ENCODE results near the gene PHF21A.
A peak's percentile ranks its signal among the peaks of the same experiment; 100 is the strongest.
"Not testable (repeated sequence)": the region's sequence is repeated elsewhere in the genome, so short reads cannot be mapped to it uniquely, and the experiment has no call there.

The PHF21A gene

DNA sequence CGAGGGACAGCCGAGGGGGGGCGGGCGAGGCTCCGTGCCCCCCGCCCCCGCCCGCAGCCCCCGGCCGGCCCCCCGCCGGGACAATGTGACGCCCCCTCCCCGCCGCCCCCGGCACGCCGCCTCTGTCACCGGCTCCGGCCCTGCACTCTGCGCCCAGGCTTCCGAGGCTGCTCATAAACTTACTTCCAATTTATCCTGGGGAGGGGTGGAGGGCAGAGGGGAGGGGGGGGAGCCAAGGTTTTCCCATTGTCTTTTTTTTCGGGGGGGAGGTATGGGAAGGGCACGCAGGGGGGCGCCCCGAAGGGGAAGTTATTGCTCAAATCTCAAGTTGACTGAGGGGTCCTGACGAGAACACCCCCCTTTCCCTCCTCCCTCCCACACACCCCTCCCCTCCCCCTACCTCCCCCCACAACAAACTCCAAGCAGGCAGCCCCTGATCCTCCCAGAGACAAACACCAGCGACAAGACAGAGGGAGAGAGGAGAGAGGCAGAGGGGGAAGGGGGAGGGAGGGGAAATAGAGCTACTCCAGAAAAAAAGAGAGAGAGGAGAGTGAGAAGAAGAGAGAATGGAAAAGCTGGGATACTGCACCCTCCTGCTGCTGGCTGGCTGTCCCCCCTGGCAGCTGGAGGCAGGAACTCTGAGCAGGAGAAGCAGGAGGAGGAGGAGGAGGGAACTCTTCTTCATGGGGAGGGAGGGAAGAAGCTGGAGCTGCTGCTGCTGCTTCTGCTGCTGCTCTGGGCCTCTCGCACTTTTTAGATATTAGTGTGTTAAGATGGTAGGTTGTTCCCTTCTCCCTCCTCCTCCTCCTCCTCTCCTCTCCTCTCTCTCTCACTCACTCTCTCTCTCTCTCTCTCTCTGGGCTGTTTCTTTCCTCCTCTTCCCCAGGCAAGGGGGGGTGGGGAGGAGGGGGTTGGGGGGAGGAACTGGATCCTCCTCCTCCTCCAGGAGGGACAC, 631 bp downstream of the PHF21A start:
- peak; percentile 57 for DNase-seq (ENCODE audit: low spot score)

DNA sequence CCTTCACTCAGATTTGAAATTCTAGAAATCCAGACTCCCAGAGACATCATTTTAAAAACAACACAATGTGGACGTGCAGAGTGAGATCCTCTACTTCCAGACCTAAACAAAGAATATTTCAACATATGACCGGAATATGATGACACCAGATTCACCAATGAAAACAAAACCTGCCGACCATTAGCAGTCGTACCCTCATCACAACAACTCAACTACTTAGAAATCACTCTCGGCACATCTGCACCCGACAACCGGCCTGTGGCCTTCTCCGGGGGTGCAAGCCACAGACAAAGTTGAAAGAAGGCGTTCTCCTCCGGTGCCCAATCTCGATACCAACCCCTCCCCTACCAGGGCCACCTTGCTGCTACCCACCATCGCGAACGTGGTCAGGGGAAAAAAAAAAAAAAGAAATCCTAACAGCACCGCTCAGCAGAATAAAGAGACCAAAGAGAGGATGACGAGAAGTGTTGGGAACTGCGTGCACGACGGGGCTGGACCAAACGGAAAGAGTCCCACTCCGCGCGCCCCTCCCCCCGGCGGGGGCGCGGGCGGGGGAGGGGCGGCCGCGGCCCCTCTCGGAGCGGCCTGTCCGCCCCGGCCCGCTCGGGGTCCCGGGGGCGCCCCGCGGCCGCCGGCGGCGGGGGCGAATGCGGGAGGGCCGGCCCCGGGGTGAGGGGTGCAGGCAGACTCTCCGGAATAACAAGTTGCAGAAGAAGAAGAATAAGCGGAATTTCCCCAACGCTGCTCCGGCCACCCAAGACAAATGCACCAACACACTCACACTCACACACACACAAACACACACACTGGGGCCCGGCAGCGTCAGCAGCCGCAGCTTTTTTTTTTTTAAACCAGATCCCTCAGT, 1.7 kb downstream of the PHF21A start:
- DNase-seq (ENCODE audit: low spot score): peak; percentile 70

DNA sequence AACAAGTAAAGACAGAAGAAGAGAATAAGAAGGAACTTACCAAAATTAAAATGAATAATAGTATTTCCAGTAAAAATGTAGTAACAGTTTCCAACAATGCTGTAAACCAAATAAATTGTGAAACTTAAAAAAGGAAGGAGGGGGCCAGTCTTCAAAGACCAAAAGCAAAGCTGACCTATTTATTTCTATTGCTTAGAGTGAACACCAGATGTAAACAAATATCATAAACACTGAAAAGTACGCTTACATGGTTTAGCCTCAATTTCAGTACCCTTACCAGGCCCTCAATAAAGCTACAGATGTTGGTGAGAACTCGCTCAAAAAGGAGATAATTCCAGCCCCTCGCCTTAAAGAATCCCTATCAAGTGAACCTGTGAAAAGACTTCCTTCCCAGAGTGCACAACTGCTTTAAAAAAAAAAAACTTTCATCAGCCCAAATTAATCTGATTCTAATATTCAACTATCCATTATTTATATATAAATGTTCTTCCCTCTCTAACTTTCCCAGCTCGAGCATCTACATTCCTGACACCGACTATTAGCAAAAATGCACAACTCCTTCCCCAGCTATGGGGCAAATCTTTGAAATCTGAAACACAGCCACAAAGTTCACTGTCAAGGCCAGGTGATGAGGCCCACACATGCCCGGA, 2.4 kb downstream of the PHF21A start:
- DNase-seq (ENCODE audit: low spot score): no peak

DNA sequence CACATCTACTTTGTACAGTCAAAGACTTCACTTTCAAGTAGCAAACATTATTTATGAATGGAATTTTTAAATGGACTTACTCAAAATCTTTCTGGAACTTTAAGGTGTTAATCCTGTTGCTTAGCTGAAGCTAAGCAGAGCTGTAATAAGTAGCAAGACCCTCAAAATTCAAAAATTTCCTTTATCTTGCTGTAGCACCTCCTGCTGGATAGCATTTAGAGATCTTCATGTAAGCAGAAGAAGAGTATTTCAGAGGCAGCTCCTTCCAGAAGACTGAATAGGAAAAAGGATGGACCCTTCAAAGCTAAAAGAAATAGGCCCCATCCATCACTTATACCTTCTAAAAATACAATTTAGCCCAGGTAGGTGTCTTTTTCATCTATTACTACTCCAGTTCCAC, 3.4 kb downstream of the PHF21A start:
- DNase-seq (ENCODE audit: low spot score): no peak

DNA sequence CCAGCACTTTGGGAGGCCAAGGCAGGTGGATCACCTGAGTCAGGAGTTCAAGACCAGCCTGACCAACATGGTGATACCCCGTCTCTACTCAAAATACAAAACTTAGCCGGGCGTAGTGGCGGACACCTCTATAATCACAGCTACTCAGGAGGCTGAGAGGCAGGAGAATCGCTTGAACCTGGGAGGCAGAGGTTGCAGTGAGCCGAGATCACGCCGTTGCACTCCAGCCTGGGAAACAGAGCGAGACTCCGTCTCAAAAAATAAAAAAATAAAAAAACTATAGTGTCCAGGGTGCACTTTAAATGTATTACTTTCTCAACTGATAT, 4.6 kb downstream of the PHF21A start:
- not testable (repeated sequence) for DNase-seq (ENCODE audit: low spot score)

DNA sequence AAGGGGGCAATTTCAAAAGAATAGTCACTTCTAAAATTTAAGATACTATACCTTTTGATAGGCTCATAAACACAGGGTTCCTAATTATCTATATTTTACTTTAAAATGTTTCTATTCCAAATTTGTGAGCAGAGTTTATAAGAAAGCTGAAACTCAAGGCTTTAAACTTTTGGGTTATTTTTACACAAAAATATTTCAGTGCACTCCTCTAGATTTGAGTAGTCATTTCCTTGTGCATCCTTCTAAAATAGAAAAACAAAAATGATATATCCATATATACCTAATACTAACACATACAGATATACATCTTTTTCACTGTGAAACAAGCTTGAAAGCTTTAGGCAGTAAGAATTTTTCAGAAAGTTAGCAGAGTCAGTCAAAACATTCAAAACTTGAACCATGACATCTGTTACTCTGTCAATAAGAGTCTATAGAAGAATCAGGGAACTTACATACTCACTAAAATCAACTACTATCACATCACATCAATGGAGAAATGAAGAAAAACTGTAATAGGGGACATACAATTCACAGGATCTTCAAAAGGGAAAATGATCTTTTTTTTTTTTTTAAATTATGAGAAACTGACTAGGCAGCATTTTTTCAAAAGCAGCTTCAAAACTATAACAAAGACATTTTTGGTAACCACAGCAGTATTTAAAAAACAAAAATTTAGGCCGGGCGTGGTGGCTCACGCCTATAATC, 5.1 kb downstream of the PHF21A start:
- no peak for DNase-seq (ENCODE audit: low spot score)

DNA sequence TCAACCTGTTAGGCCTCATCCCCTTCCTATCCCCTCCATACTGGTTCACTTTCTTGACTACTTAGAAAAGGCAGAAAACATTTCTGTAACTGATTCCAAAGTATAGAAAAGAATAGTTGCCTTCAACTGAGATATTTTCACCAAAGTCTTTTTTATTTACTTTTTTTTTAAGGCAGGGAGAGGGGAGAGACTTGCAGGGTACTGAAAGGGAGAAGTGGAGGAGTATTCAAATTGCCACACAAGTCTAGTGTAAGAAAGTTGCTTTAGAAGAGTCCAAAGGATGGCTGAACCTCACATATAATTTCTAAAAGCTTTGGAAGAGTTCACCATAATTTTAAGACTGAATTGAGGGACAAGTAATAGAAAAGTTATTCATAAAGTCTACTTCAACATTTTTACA, 6.3 kb downstream of the PHF21A start:
- no peak for DNase-seq (ENCODE audit: low spot score)

DNA sequence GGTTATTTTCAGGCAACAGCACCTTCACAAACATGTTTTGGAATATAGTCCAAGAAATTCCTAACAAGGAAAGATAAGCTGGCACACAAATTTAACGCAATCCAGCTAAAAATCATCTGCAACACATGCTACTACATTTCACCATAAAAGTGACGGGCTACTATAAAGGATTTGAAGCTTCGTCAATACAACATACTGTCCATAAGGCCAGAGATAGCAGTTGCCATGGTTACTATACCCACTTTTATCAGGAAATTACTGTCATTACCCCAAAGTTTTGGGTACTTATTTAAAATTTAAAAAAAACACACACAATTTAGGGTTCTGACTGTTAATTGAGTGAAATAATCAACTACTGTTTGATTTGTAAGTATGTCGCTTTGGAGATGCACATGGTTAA, 6.9 kb downstream of the PHF21A start:
- DNase-seq (ENCODE audit: low spot score): no peak

DNA sequence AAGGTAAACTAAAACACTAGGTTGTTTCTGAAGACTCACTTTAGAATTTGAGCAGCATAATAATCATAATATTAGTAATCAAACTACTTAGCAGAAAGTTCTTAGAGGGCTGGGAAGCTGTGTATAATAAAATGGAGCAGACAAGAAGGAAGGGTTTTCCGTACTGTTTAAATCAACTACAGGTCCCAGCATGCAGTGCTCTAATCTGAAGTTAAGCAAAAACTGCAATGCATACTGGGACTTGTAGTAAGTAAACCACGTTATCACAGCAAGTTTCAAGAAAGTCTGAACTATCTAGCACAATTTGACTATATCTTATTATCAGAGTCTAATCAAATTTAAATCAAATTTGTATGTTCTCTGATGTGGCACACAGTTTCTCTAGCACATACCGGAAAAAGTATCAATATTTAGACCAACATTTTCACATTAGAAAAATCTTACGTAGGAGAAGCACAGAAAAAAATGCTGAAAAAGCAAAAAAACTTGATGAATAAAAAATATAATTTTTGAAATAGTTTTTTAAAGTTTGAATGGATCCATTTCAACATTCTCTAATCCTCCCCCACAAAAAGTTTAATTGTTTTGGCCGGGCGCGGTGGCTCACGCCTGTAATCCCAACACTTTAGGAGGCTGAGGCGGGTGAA, 8.2 kb downstream of the PHF21A start:
- DNase-seq (ENCODE audit: low spot score): peak; percentile 60

DNA sequence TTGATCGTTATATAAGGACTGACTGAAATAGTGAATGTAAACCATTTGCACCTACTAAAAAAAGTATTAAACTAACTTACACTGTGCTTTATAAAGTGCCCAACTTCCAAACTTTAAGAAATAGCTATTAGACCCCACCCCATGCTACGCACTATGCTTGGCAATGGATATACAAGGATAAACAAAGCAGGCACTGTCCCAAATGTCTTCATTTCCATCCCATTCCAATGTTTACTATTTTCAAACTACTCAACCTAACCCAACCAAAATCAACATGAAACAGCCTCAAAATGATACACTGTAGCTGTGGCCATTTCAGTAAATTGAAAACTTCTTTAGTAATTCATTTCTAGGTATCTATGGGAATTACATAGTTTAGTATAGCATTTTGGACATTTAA, 12.5 kb downstream of the PHF21A start:
- no peak for DNase-seq (ENCODE audit: low spot score)

DNA sequence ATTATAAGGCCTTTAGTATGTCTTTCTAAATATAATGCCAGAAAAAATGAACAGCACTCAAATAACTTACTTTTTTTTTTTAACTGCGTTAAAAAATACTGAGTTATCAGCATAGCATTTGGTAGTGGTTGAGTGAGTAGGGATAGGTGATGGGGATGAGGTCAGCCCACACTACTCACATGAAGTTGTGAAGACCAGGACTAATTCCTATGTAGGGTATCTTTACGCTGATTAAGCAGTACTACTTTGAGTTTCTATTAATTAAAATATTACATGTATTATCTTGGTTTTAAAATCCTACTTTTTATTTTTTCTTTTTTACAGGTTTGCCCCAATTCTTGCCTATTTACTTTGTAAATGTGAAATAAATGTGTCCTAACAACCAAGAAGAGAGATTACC, 13.5 kb downstream of the PHF21A start:
- DNase-seq (ENCODE audit: low spot score): no peak

DNA sequence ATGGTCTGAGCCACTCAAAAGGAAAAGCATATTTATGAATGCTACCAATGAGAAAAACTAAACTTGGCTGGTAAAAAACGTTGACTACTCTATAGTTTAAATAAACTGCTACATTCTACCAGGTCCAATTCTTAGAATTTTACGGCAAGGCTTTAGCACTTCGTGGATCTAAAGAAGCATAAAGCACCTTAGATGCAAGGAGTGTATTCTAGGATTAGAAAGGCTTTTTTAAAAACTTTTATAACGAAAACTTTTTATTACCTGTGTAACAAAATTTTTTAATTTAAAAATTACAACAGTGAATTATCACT, 13.9 kb downstream of the PHF21A start:
- DNase-seq (ENCODE audit: low spot score): no peak

DNA sequence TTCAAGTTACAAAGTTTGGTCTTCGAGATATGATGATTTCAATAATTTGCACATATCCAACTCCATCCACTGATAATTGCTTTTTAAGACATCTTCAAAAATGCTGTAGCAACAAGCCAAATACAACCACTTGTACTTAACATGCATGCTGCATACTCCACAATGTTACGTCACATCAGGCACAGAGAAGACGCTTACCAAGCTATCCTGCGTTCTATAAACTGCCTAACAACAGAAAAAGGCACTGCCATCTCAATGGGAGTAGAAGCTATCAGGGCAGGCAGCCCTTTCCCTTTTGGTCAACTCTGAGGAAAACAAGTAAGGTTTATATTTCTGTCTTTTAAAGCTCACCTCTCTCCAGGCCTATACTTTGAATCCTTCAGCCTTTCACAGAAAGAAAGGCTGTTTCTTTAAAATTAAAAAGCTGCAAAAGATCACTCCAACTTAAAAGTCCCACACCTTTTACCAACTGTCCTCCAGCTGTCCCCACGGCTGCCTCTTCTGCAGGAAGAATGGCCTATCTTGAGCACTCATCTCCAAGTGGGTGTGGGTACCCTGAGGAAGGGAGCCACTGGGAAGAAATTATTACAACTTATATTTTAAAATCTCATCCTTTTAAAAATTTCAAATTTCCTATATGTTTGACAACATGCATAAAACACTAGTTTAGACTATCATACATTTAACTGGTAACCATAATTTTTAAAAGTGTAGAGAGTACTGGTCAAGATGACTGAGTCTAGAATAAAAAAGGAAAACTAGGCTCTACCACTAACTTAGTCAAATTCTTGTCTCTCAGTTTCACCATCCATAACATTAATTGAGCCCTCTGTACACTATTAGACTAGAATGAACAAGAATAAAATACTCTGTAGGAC, 14.5 kb downstream of the PHF21A start:
- DNase-seq (ENCODE audit: low spot score): no peak

DNA sequence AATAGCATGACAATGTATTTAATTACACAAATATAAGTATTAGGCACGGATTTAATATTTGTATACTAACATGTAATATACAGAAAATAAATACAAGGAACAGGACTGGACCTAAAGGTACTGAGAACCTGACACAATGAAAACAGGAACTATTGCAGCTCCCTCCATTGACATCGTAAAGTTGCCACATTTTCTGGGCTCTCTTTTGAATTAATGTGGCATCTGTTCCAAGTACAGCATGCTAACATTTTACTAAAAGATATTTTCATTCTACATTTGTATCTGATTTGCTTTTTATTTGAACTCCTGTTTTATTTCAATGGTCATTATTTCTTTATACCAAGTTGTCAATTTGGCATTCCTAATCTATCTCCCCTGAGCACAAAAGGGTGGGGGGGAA, 15.3 kb downstream of the PHF21A start:
- no peak for DNase-seq (ENCODE audit: low spot score)

DNA sequence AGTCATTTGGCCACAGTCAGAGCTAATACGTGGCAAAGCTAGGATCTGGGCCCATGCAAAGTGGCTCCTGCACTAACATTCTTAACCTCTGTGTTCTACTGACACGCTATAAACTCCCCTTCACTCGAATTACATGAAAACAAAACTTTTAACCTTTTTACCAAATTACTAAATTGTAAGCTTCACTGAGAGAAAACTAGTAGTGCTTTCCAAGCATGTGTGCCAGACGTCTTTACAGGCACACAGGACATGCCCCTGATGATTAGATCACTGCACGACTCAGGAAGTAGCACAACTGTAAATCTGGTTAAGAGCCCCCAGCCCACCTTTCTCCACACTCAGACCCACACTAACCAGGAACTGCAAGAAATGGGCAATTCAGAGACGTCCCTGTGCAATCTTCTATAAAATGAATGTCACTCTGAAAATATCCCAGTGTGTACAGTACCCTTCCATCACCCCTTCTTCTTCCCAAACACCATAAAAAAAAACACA, 16.1 kb downstream of the PHF21A start:
- no peak for DNase-seq (ENCODE audit: low spot score)

DNA sequence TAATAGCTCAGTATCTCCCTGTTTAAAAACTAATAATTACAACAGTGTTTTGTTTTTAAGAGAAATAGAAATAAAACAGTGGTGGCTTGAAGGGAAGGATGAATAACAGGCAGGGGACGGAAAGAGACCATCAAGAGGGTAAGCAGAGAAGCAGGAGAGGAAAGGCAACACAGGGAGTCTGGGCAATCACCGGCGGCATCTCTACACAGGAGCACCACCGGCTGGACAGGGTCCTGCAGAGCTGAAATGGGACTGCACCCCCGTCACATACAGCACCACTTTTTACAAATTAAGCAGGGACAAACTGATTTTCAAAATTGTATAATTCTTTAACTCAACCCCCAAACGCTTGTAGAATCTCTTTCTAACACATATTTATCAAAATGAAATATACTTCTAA, 18.4 kb downstream of the PHF21A start:
- no peak for DNase-seq (ENCODE audit: low spot score)

DNA sequence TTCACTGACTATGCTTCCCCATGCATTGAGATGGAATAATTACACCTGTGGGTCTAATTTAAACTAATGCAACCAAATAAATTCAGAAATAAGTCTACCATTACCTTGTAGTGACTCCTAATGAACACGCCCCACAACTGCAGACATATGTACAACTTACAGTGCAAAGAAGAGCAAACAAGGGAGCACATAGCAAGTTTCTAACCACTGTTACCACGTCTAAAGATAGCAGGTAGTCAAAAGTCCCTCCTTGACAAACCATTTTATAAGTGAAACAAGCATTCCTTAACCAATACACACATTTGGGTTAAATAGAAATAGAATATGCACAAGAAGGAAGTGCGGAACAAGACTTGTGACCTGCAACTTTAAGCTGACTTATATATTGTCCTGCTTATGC, 20.6 kb downstream of the PHF21A start:
- no peak for DNase-seq (ENCODE audit: low spot score)

DNA sequence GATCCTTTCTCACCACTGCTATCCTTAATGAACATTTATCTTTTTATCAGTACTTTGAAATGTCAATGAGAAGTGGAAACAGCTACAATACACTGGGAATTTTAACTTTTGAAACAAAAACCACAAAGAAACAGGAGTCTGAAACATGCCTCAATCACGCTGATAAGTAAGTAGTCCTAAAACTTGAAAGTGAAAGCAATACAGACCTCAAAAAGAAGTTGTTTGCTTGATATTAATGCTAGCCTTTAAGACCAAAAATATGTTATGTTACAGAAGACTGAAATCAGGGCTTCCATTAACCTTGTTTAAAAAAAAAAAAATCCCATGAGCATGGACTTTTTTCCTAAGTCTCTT, 21.3 kb downstream of the PHF21A start:
- no peak for DNase-seq (ENCODE audit: low spot score)

DNA sequence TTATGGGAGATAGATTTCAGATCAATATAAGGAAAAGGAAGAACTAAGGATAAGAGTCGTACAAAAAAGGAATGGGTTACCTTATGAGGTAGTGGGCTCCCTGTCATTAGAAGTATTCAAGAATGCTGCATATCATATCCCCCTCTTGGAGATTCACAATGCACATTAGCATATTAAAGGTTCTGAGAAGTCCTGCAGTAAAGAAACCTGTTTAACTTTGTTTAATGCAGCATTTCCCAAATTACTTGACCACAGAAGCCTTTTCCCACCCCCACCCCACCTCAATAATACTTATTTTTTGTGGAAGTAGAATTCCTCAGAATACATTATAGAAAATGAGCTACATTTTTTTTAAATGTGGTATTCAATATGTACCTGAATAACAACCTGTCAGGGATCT, 30.9 kb downstream of the PHF21A start:
- no peak for DNase-seq (ENCODE audit: low spot score)

DNA sequence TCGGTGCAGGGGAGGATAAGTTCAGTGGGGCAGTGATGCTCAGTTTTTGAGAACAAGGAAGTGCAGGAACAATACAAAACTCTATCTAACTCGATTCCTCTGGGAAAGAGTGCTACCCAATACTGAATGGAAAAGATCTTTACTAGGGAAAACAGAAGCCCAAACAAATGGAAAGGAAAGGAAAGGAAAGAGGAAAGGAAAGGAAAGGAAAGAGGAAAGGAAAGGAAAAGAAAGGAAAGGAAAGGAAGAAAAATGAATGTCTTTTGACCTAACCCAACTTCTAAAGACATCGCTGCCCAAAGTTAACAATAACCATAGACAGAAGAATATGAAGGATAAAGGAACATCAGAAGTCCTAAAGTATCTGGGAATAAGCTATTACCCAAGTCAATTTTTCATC, 41.6 kb downstream of the PHF21A start:
- no peak for DNase-seq (ENCODE audit: low spot score)

DNA sequence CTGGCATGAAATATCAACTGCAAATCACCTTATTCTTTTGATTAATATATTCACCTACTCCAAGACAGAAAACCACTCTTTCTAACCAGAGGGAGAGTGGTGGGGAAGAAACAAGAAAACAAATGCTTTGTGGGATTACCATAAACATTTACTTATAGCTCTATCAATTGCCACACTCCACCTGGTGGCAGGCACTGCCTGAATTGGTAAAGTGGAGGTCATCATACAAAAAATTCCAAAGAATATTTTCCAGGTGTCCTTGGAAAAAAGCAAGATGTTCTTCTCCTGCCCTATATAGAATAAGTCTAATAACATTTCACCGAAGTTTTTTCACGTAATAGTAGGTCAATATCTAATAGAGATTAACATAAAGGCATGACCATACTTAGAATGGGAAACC, 45.3 kb downstream of the PHF21A start:
- no peak for DNase-seq (ENCODE audit: low spot score)

Data from D341Med (cell line).